HG02571 (cell line): ENCODE measurements around the gene BLTP3A.
A peak's percentile ranks its signal among the peaks of the same experiment; 100 is the strongest.
"Not testable (repeated sequence)": the region's sequence is repeated elsewhere in the genome, so short reads cannot be mapped to it uniquely, and the experiment has no call there.

Experiments used
- ATAC-seq: cut with Tn5 transposase; IDR thresholded peaks from one replicate; pipeline ENCODE4 v1.9.1; 2021; ENCODE audit warnings: mild to moderate bottlenecking, moderate library complexity; ENCODE audit not compliant: unreplicated experiment

The BLTP3A gene

GRCh38 chr6:34788111-34788510 is 3.8 kb upstream of the BLTP3A start:
- no peak for ATAC-seq

GRCh38 chr6:34791164-34791700 is 651 bp upstream of the BLTP3A start:
- peak; percentile 39 for ATAC-seq

GRCh38 chr6:34792605-34793500 is 970 bp downstream of the BLTP3A start:
- no peak for ATAC-seq

GRCh38 chr6:34793877-34794276 is 2.0 kb downstream of the BLTP3A start:
- no peak for ATAC-seq

GRCh38 chr6:34795836-34796425 is 4.0 kb downstream of the BLTP3A start:
- ATAC-seq: no peak

GRCh38 chr6:34798057-34798456 is 6.2 kb downstream of the BLTP3A start:
- no peak for ATAC-seq

- no peak for ATAC-seq
These were observed 7.7 kb downstream of the BLTP3A start for GRCh38 chr6:34799547-34799946.

GRCh38 chr6:34804543-34804942 is 12.7 kb downstream of the BLTP3A start:
- no peak for ATAC-seq

GRCh38 chr6:34805074-34805473 is 13.2 kb downstream of the BLTP3A start:
- not testable (repeated sequence) for ATAC-seq

GRCh38 chr6:34806738-34807453 is 15.0 kb downstream of the BLTP3A start:
- ATAC-seq: no peak

- ATAC-seq: not testable (repeated sequence)
These were observed 16.6 kb downstream of the BLTP3A start for GRCh38 chr6:34808473-34808872.

GRCh38 chr6:34809419-34809818 is 17.5 kb downstream of the BLTP3A start:
- ATAC-seq: not testable (repeated sequence)

GRCh38 chr6:34810017-34810882 is 18.4 kb downstream of the BLTP3A start:
- no peak for ATAC-seq

GRCh38 chr6:34810936-34811632 is 19.2 kb downstream of the BLTP3A start:
- ATAC-seq: peak; percentile 79

- ATAC-seq: no peak
These were observed 21.3 kb downstream of the BLTP3A start for GRCh38 chr6:34813028-34813713.

GRCh38 chr6:34816635-34817301 is 24.9 kb downstream of the BLTP3A start:
- ATAC-seq: no peak

- no peak for ATAC-seq
These were observed 25.6 kb downstream of the BLTP3A start for GRCh38 chr6:34817446-34817845.

GRCh38 chr6:34818872-34819570 is 27.1 kb downstream of the BLTP3A start:
- ATAC-seq: not testable (repeated sequence)
